Heart right ventricle (tissue), 16 donors: ENCODE results near the gene SORCS3. TPM values are rescaled to one million over a fixed set of nuclear protein-coding genes. Genes with fewer than 3 reads are reported as not detected.

Source experiments
- ATAC-seq, 8 donors: fragments of 200-7000 bp; cut with Tn5 transposase; one replicate each; pipeline ENCODE4 v1.9.1; 2020; ENCODE audit warnings: mild to moderate bottlenecking in 8 of 8, moderate library complexity in 8 of 8, moderate number of reproducible peaks in 1 of 8
- DNase-seq, 2 donors: peaks; one replicate each; pipeline ENCODE4 v3.0.0-alpha.2; 2020
- H3K27ac ChIP-seq, 10 donors: fragments of 200-600 bp; sonication (generic) in 2 of 10; one replicate each; pipeline versions ENCODE4 v1.5.0 to v1.8.0; 2020 to 2022; ENCODE audit warnings: mild to moderate bottlenecking in 3 of 10
- H3K27me3 ChIP-seq, 7 donors: fragments of 200-600 bp; one replicate each; pipeline ENCODE4 v1.8.0; 2021 to 2022; ENCODE audit warnings: mild to moderate bottlenecking in 2 of 7
- H3K36me3 ChIP-seq, 9 donors: fragments of 200-600 bp; sonication (generic) in 1 of 9; one replicate each; pipeline versions ENCODE4 v1.5.0 to v1.8.0; 2020 to 2022; ENCODE audit warnings: mild to moderate bottlenecking in 2 of 9
- H3K4me1 ChIP-seq, 9 donors: fragments of 200-600 bp; sonication (generic) in 1 of 9; one replicate each; pipeline versions ENCODE4 v1.5.0 to v1.8.0; 2020 to 2022; ENCODE audit warnings: mild to moderate bottlenecking in 4 of 9
- H3K4me3 ChIP-seq, 10 donors: fragments of 200-600 bp; sonication (generic) in 2 of 10; one replicate each; pipeline versions ENCODE4 v1.5.0 to v1.8.0; 2020 to 2022; ENCODE audit warnings: mild to moderate bottlenecking in 7 of 10, moderate library complexity in 2 of 10
- H3K9me3 ChIP-seq, 11 donors: fragments of 200-600 bp in 10 of 11; sonication (generic) in 2 of 11; one replicate each; pipeline versions ENCODE4 v1.5.0 to v1.8.0; 2013 to 2022; ENCODE audit warnings: mild to moderate bottlenecking in 2 of 11, control low read depth in 1 of 11, moderate library complexity in 1 of 11
- CTCF ChIP-seq, 9 donors: fragments of 200-600 bp; sonication (generic) in 2 of 9; IDR thresholded peaks; one replicate each; pipeline versions ENCODE4 v1.5.0 to v1.8.0; 2021 to 2022; ENCODE audit warnings: antibody characterized with exemption in 9 of 9, mild to moderate bottlenecking in 5 of 9, moderate library complexity in 1 of 9
- WGBS, 2 donors: extraction: QIAGEN DNeasy Blood & Tissue Kit; methylation state at CpG; one replicate each; pipeline ENCODE4 v1.1.7; 2013; ENCODE audit warnings: inconsistent platforms in 1 of 2; 5-methylcytosine and 5-hydroxymethylcytosine counted together
- intact Hi-C, 10 donors: fragments of 100-400 bp; cut with DNase I; formaldehyde crosslinking; loops; one replicate each; pipeline versions ENCODE4 v1.11.1 to v1.14.2; 2022
- polyA plus RNA-seq, 2 donors: library from polyadenylated mRNA; stranded (reverse); fragments of 200-250 nt; gene quantifications; one replicate each; pipeline ENCODE4 v1.2.3, GENCODE V29; 2013
- total RNA-seq, 10 donors: library from RNA; stranded (reverse); fragmentation: NEBNext Ultra II Directional in 3 of 10; extraction: Animal tissue kit (Norgen Biotek cat#: 25700) in 3 of 10; gene quantifications; one replicate each; pipeline versions ENCODE4 v1.2.1 to v1.2.4, GENCODE V29; 2021 to 2023
- donor health status: Arrhythmogenic right ventricular cardiomyopathy.
- donor health status: ischemic (EF 13 %, LVEDD 7.1; RV severe dilation, severe dysfunction).
- donor health status: healthy with polysubstance abuse.
- donor health status: DM: no; HTN: yes; CAD: no.
- donor health status: DM: no; HTN: no; CAD: no.
- donor health status: ischemic (EF 25% LVEDD 6.9; RV normal size, moderate dysfunction).
- donor health status: ischemic (EF 25% LVEDD 5.7; RV mildly dilated, moderate dysfunction).
- donor health status: healthy.
- donor health status: DM: yes; HTN: yes; CAD: no.
- donor health status: Ischemic cardiomyopathy.
- donor health status: ischemic (EF 35%, LVEDD 5.7; RV mildly dilated, moderate dysfunction).
- donor health status: nonischemic (EF 11% LVEDD 7.7; RV severe dilation, severe dysfunction).
- donor health status: DM: yes; HTN: yes; CAD: no.
- donor health status: PGD.
- donor health status: ischemic (EF 29% LVEDD 5.4; RV normal size, mild dysfunction).
- donor health status: nonischemic (EF 23%, LVEDD 6.1; RV moderate dilation, normal function).

SORCS3 gene
- total and polyA plus RNA-seq, 12 donors, result 0.01 to 0.09 (median 0.05) TPM; not detected in 4

- no peak for TF ChIP-seq CTCF (IDR thresholded peaks at IDR 0.05)
- intact Hi-C loops, result loop anchor here in 1 of 10 donors (5.0 kb wide), 1 partner anchor 132 kb away; no protein-coding TSS in a partner anchor
Observed at GRCh38 chr10:105268961-105269360, 627.9 kb downstream of the SORCS3 start.

GRCh38 chr10:105269689-105270088 lies 628.6 kb downstream of the SORCS3 start:
- ATAC-seq (no peak), DNase-seq (no peak)
- Histone ChIP-seq H3K27ac (no peak overlapping the region), H3K9me3 (no peaks in the 10 kb centered on the region), H3K36me3 (no peaks in the 10 kb centered on the region), H3K4me1 (peaks cover 0 to 4% (median 0%) of the 10 kb centered on the region in 9 donors), H3K27me3 (no peaks in the 10 kb centered on the region), H3K4me3 (no peak overlapping the region)
- TF ChIP-seq CTCF (IDR thresholded peaks at IDR 0.05), result no peak
- 84 to 86% methylated on average over 3 of the region's 3 CpGs for WGBS, 2 donors
- intact Hi-C loops, result loop anchor here in 1 of 10 donors (5.0 kb wide), 1 partner anchor 132 kb away; no protein-coding TSS in a partner anchor

More at GRCh38 chr10:105268961-105269360, 627.9 kb downstream of the SORCS3 start:
- peaks cover 0 to 4% (median 0%) of the 10 kb centered on the region in 9 donors for H3K4me1 ChIP-seq
- WGBS, 2 donors, result 47 to 54% methylated on average over 1 of the region's 1 CpG
- no peak overlapping the region for H3K27ac ChIP-seq
- H3K27me3 ChIP-seq, result no peaks in the 10 kb centered on the region
- no peak overlapping the region for H3K4me3 ChIP-seq
- DNase-seq (no peak), ATAC-seq (no peak)
- H3K36me3 ChIP-seq, result no peaks in the 10 kb centered on the region
- H3K9me3 ChIP-seq, result no peaks in the 10 kb centered on the region

- Histone ChIP-seq H3K4me1 (no peaks in the 10 kb centered on the region), H3K36me3 (no peaks in the 10 kb centered on the region), H3K4me3 (no peak overlapping the region), H3K27me3 (no peaks in the 10 kb centered on the region), H3K27ac (no peak overlapping the region), H3K9me3 (peaks cover 0 to 4% (median 0%) of the 10 kb centered on the region in 11 donors)
- intact Hi-C loops, result no loop called here
- WGBS, 2 donors, result 73 to 81% methylated on average over 3 of the region's 3 CpGs
- DNase-seq (no peak), ATAC-seq (no peak)
- TF ChIP-seq CTCF (IDR thresholded peaks at IDR 0.05), result no peak
Observed at GRCh38 chr10:105274556-105275070, 633.5 kb downstream of the SORCS3 start.

GRCh38 chr10:105278439-105278838 lies 637.3 kb downstream of the SORCS3 start:
- no peak overlapping the region for H3K4me3 ChIP-seq
- H3K27ac ChIP-seq, result no peak overlapping the region
- 92 to 93% methylated on average over 7 of the region's 7 CpGs for WGBS, 2 donors
- ATAC-seq (no peak), DNase-seq (no peak)
- H3K36me3 ChIP-seq, result no peaks in the 10 kb centered on the region
- H3K4me1 ChIP-seq, result no peaks in the 10 kb centered on the region
- no peak for TF ChIP-seq CTCF (IDR thresholded peaks at IDR 0.05)
- H3K9me3 ChIP-seq, result peaks cover 0 to 4% (median 0%) of the 10 kb centered on the region in 11 donors
- H3K27me3 ChIP-seq, result no peaks in the 10 kb centered on the region
- intact Hi-C loops, result no loop called here
